NK-92 (cell line): ENCODE results near the gene CCDC30.
"Not testable (repeated sequence)": the region's sequence is repeated elsewhere in the genome, so short reads cannot be mapped to it uniquely, and the experiment has no call there.

ENCODE experiments used
- DNase-seq: peaks from one replicate; lab custom pipeline; 2025; ENCODE audit not compliant: unreplicated experiment; lab: John Stamatoyannopoulos, UW

CCDC30 gene

GRCh38 chr1:42646056-42646455 is 183.0 kb downstream of the CCDC30 start:
- no peak for DNase-seq

GRCh38 chr1:42657201-42657600 is 194.1 kb downstream of the CCDC30 start:
- DNase-seq, result no peak

GRCh38 chr1:42657981-42658876 is 195.1 kb downstream of the CCDC30 start, which contains the start of gene PPIH:
Gene PPIH (plus strand): TSS chr1:42658423. CDS start chr1:42658447, 24 bp downstream.
- peak; percentile 66 for DNase-seq

- no peak for DNase-seq
Observed at GRCh38 chr1:42658877-42659337, 195.8 kb downstream of the CCDC30 start.

GRCh38 chr1:42660907-42661500 is 197.9 kb downstream of the CCDC30 start:
- no peak for DNase-seq

DNA sequence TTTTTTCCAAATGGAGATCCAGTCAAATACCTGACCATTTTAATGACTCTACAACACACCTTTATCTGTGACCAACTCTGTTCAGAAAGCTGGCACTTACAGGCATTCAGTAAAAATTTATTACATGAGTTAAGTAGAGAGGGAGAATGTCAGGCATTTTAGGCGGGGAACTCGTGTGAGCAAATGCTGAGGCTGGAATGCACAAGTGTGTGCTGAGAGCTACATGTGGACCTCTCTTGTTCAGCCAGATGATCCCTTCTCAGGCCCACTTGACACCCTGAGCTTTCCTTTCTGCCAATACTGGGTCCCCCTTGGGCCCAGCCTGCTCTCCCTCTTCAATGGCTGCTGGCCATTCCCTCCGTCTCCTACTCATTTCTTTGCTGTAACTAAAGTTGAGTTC is 206.8 kb downstream of the CCDC30 start:
- no peak for DNase-seq

DNA sequence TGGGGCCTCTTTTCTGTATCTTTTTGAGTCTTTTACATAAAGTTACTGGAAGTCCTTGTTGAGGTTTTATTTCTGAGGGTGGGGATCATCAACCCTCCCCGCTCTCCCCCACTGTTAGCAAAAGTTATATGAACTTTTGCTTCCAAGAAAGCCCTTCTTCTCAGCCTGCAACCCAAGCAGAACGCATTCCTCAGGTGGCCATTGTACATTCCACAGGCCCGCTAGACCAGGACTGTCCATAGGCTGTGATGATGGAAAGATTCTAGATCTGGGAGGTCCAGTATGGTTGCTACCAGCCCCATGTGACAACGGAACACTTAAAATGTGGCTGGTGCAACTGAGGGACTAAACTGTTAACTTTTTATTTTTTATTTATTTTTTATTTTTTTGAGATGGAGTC is 207.3 kb downstream of the CCDC30 start:
- no peak for DNase-seq

DNA sequence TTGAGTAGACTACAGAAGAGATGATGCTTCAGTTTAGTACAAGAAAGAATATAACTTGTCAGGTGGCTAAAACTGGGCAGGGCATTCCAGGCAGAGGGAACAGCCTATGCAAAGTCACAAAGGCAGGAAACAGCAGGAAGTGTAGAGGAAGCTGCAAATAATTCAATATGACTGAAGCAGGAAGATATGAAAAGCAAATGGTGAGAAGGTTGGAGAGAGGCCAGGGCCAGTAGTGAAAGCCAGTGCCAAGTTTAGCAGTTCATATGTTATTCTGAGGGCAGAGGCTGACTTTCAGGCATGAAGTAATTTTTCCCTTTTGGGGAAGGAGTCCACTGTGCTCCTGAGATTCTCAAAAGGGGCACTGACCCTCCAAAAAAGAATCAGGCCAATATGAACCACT is 211.1 kb downstream of the CCDC30 start:
- no peak for DNase-seq

DNA sequence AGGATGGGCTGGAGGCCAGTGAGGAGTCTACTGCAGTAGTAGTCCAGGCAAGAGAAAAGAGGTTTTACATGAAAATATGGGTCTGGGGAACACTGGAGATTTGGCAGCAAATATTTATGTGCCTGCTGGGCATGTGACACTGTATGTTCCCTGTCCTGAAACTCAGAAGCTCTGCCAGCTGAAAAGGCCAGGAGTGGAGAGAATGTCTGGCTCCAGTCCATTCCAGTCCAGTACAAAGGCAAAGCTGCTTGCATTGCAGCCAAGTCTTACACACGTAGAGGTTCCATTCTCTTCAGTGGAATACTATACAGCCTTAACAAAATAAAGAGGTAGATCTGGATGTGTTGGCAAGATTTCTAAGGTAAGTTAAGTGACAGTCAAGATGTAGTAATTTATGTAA is 211.6 kb downstream of the CCDC30 start:
- no peak for DNase-seq

- no peak for DNase-seq
Observed at GRCh38 chr1:42675467-42675866, 212.4 kb downstream of the CCDC30 start.

DNA sequence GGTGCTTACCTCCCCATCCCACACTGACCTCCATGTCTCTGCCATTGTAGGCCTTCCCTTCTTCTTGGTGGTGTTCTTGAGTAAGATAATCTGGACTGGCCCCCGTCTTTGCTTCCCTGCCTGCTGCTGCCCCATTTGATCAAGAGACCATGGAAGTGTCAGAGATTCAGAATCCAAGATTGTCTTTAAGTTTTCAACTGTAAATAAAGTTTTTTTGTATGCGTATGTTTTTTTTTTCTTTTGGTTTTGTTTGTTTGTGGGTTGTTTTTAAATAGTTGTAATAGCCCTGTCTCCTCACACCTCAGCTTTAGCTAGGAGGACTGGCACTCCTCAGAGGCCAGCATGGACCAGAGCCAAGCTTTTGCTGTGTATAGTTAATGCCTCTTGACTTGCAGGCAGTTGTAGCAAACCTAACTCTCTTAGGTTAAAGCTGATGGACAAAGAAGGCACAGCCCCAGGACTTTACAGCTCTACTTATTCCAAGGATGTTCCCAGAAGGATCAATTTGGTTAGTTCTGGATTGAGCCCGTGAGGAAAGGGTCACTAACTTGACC is 213.5 kb downstream of the CCDC30 start:
- DNase-seq, result no peak

- DNase-seq, result no peak
Observed at GRCh38 chr1:42679364-42679983, 216.4 kb downstream of the CCDC30 start.

GRCh38 chr1:42680055-42680454 is 217.0 kb downstream of the CCDC30 start:
- DNase-seq, result no peak

DNA sequence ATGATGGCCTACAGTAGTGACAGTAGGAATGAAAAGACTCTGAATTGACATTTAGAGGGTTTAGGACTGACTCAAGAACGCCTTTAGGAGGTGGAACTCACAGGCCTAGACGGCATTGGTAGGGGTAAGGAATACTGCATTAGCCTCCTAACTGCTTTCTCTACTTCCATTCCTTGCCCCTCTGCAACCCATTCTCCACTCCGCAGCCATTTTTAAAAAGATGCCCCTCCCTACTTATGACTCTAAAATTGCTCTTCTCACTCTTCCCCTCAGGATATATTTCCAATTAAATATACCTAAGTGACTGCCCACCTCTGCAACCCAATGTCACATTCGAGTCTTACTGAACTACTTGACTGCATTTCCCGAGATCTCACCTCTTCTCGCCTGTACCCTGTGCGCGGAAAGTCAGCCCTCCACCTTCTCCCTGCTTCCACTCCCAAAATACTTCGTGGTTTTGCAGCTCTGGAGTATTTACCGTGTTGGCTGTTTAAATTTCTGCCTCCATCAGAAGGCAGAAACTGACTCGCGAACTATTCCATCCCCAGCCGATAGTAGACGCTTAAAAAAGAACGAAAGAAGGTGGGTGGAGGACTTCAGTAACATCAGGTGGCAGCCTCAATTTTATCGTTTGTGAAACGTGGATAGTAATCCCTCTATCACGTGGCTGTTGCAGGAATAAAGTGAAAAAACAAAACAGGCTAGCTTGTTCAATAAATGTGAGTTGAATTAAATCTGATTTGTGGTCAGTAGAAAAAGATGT is 218.0 kb downstream of the CCDC30 start:
- no peak for DNase-seq

GRCh38 chr1:42681741-42682483 is 218.8 kb downstream of the CCDC30 start, which contains the start of gene YBX1:
Gene YBX1 (plus strand): TSS chr1:42682418. CDS start chr1:42682566, 148 bp downstream.
- DNase-seq, result peak; percentile 78

- not testable (repeated sequence) for DNase-seq
Observed at GRCh38 chr1:42682484-42682738, 219.3 kb downstream of the CCDC30 start.

GRCh38 chr1:42682739-42683531 is 219.8 kb downstream of the CCDC30 start:
- no peak for DNase-seq

- no peak for DNase-seq
Observed at GRCh38 chr1:42684139-42684538, 221.1 kb downstream of the CCDC30 start.

DNA sequence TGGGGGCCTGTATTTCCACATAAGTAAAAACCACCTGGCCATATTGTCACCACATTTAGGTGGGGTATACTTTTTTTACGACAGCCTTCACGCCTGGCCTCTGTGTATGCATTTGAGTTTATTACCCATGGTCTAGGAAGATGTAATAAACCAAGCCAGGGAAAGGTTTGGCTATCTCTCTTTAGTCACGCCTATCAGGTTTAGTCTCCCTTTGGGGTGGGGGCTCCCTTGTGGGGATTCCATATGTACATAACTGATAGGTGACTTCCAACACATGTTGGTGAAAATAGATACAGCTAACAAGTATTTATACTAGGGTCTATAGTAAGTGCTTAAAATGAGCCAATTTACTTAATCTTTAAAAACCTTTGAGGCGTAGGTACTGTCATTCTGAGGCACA is 223.3 kb downstream of the CCDC30 start:
- DNase-seq, result no peak
